GM19324 (cell line): ENCODE data around the gene ZSCAN10.
"Not testable (repeated sequence)": the region's sequence is repeated elsewhere in the genome, so short reads cannot be mapped to it uniquely, and the experiment has no call there.

Experiments used
- ATAC-seq: cut with Tn5 transposase; IDR thresholded peaks from one replicate; pipeline ENCODE4 v1.9.1; 2021; ENCODE audit warnings: mild to moderate bottlenecking, moderate library complexity; ENCODE audit not compliant: unreplicated experiment, low FRiP score

Gene ZSCAN10

DNA sequence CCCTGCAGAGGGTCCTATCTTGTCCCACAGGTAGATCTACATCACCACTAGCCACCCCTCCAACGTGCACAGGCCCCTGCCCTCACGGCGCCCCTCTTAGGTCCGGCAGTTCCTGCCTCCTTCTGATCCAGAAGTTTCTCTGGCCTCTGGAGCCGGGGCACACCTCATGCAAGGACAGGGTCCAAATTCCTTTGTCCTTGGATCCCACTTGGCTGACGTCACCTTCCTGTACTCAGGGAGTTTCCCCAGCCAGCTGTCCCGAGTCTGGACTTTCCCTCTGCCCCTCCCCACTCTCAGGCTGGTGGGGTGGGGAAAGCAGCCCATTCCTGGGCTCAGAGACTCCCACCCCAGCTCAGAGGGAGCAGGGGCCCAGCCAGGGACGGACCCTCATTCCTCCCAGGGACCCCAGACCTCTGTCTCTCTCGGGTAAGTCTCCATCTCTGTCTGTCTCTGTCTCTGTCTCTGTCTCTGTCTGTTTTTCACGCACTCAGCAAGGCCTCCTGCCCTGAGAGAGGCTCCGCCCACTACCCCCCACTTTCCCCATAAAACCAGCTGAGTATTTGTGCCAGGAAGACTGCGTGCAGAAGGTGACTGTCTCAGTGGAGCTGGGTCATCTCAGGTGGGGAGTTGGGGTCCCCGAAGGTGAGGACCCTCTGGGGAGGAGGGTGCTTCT lies 33.9 kb downstream of the ZSCAN10 start, which contains the start of gene IL32:
Gene IL32, plus strand, starts transcription at position 572 of the 673 bp plus-strand sequence. CDS start 172 bp downstream, outside the sequence.
- ATAC-seq, result no peak

DNA sequence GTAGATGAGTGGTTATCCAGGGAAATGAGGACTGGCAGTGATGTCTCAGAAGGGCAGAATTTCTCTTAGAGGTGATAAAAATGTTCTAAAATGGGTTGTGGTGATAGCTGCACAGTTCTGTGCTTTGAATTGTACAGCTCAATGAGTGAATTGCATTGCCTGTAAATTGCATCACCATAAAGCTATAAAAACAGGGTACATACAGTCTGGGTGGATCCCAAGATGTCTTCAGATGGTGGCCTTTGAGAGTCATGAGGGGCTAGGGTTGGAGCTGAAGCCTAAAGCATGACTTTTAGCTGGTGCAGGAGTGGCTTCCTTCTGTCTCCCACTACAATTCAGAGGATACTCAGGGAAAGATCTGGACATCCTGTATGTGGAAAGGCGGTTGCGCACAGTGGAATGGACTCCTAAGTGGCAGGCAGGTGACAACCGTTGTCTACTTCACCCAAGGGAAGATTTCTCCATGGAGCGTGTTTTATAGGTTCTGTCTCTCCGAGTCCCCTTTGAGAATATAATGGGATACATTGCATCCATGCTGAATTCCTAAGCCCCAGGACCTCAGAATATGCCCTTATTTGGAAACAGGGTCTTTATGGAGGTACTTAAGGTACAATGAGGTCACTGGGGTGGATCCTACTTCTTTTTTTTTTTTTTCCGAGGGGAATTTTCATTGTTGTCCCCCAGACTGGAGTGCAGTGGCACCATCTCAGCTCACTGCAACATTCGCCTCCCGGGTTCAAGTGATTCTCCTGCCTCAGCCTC lies 35.3 kb downstream of the ZSCAN10 start:
- no peak for ATAC-seq

DNA sequence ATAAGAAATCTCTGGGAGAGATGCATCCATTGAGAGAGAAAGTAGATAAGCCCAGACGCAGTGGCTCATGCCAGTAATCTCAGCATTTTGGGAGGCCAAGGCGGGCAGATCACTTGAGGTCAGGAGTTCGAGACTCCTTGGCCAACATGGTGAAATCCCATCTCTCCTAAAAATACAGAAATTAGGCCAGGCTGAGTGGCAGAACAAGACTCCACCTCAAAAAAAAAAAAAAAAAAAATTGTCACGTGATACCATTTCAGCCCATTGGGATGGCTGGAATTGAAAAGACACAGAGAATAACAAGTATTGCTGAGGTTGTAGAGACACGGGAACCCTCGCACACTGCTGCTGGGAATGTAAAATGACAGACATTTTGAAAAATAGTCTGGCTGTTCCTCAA lies 36.5 kb downstream of the ZSCAN10 start:
- no peak for ATAC-seq

DNA sequence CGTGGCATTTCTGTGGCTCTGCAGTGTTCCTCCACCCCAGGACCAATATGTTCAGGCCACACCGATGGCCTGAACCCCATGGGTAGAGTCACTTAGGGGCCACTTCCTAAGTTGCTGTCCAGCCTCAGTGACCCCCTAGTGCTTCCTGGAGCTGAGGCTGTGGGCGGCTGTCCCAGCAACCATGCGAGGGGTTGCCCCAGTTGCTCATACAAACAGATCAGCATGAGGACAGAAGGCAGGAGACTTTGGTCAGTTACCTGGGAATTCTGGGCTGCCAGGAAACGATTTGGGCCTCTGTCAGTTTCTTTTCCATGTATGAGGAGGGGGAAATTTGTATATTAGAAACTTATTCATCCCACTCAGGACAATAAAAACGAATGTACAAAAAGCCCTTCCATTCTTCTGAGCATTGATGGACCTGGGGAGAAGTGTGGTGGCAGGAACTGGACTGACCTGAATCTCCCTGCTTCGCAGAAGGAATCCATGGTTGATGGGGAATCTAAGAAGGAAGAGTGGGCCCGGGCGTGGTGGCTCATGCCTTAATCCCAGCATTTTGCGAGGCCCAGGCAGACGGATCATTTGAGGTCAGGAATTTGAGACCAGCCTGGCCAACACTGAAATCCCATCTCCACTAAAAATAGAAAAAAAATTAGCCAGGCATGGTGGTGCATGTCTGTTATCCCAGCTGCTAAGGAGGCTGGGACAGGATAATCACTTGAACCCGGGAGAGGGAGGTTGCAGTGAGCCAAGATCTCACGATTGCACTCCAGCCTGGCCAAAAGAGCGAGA lies 38.6 kb downstream of the ZSCAN10 start:
- no peak for ATAC-seq

DNA sequence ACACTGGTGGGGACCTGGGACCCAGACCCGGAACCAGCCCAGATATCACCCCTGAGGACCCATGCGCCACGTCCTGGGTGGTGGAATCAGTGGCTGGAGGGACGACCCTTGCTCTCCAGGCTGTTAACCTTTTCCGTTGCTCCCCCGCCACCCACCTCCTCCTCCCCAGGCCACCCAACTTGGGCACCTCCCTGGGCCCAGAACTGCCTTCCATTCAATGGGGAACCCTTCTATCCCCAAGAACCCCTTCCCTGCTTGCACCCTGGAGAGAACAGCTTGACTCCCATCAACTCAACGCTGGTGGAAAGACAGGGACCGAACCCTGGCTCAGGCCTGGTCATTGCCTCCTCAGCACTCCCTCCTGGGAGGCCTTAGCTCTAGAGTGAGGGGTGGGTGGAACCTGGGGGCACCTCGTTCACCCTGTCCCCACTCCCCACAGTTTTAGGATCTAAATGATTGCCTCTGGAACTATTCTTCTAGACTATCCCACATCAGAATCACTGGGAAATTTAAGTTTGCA lies 39.3 kb downstream of the ZSCAN10 start:
- ATAC-seq, result no peak

DNA sequence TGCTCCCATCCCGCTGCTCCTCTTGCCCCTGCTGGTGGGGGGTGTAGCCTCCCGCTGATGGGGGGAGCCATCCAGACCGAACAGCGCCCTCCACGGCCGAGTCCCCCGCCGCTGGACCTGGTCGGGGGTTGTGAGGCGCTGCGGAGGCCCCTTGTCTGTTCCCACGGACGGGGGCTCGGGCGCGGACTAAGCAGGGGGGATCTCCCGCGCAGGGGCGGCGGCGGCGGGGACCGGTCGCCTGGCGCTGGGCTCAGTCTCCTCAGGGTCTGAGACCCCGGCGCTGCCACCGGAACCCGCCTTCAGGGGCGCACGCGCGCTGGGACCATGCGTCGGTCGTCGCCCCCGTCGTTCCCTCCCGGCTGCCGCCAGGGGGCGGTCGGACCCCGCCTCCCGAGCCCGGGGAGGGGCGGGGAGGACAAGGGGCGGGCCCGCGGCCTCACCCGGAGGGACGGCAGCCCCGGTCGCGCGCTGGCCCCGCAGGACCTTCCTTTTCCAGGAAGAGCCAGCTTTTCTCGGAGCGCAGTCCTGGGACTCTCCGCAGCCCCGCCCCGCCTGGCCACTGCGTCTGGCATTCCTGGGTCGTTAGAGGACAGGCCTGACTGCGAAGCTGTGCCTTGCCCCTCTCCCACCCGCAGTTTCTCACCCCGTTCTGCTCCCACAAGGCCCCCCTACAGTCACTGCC lies 39.9 kb downstream of the ZSCAN10 start:
- peak; percentile 86 for ATAC-seq

DNA sequence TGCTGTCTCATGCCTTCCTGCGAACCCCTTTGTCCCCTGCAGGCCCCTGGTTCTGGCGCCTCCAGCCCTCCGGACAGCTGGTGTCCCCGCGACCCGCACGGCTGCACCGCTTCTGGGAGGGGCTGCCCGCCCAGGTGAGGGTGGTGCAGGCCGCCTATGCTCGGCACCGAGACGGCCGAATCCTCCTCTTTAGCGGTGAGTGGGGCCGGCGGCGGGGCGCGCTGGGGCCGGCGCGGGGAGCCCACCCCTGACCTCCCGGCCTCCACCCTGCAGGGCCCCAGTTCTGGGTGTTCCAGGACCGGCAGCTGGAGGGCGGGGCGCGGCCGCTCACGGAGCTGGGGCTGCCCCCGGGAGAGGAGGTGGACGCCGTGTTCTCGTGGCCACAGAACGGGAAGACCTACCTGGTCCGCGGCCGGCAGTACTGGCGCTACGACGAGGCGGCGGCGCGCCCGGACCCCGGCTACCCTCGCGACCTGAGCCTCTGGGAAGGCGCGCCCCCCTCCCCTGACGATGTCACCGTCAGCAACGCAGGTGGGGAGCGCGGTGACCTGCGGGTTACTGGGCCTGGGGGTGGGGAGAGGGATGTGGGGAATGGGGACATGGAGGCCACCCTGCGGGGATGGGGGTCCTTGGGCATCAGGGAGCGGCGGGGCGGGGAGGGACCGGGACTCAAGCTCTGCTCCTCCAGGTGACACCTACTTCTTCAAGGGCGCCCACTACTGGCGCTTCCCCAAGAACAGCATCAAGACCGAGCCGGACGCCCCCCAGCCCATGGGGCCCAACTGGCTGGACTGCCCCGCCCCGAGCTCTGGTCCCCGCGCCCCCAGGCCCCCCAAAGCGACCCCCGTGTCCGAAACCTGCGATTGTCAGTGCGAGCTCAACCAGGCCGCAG lies 40.7 kb downstream of the ZSCAN10 start:
- no peak for ATAC-seq

DNA sequence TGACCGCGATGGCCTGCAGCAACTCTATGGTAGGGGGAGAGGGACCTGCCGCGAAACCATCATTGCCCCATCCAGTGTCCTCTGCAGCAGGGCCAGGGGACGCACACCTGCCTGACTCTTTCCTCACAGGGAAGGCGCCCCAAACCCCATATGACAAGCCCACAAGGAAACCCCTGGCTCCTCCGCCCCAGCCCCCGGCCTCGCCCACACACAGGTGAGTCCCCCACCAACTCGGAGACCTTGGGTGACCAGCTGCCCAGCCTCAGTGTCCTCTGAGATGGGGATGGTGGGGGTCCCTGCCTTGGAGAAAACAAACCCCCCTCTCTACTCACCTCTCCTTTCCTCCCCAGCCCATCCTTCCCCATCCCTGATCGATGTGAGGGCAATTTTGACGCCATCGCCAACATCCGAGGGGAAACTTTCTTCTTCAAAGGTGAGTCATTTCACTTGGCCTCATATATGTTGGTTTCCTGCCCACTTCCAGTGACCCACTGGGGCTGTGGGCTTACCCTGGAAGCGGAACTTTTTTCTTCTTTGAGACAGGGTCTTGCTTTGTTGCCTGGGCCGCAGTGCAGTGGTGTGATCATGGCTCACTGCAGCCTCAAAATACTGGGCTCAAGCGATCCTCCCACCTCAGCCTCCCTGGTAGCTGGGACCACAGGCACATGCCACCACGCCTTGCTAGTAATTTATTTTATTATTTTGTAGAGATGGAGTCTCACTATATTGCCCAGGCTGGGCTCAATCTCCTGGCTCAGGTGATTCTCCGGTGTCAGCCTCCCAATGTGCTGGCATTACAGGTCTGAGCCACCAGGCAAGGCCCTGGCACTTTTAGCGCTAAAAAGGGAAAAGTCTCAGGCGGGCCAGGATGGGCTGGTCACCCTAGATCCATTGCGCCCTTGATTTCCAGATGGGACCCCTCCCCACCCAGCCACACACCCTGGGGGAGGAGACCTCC lies 41.6 kb downstream of the ZSCAN10 start:
- ATAC-seq, result no peak

DNA sequence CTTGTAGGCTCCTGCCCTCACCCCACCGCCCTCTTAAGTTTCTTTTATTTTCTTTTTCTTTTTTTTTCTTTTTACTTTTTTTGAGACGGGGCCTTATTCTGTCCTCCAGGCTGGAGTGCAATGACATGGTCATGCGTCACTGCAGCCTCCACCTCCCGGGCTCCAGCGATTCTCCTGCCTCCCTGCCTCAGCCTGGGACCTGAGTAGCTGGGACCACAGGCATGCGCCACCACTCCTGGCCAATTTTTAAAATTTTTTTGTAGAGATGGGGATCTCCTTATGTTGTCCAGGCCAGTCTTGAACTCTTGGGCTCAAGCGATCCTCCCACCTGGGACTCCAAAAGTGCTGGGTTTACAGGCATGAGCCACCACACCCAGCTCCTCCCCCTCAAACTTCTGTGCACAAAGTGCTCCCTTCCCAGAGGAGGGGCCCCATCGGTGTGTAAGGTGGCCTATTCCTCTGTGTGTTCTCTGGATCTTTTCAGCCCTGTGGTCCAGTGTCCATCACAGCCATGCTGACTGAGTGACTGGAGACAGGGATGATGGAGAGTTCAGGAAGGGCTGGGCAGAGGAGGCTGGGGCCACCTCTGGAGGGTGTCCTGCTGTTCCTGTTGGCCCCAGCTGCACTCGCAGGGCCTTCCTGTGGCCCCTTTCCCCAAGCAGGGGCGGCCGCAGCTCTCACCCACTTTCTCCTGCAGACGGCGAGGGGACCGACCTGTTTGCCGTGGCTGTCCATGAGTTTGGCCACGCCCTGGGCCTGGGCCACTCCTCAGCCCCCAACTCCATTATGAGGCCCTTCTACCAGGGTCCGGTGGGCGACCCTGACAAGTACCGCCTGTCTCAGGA lies 42.5 kb downstream of the ZSCAN10 start:
- ATAC-seq, result no peak

DNA sequence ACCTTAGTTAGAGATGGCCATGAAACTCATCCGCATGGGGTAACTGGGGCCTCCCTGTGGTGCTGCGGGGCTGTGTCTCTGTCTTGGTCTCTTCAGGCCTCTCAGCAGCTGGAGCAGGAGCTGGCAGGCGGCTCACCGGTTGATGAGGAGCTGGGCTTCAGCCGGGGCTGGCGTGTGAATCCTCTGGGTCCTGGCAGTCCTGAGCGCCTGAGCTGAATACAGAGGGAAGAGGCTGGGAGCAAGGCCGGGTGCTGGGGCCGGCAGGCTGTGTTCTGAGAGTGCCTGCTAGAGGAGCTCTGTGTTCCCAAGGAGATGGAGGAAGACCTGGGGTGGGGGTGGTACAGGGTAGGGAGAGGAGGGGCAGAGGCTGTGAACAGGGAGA lies 43.4 kb downstream of the ZSCAN10 start:
- ATAC-seq, result not testable (repeated sequence)

DNA sequence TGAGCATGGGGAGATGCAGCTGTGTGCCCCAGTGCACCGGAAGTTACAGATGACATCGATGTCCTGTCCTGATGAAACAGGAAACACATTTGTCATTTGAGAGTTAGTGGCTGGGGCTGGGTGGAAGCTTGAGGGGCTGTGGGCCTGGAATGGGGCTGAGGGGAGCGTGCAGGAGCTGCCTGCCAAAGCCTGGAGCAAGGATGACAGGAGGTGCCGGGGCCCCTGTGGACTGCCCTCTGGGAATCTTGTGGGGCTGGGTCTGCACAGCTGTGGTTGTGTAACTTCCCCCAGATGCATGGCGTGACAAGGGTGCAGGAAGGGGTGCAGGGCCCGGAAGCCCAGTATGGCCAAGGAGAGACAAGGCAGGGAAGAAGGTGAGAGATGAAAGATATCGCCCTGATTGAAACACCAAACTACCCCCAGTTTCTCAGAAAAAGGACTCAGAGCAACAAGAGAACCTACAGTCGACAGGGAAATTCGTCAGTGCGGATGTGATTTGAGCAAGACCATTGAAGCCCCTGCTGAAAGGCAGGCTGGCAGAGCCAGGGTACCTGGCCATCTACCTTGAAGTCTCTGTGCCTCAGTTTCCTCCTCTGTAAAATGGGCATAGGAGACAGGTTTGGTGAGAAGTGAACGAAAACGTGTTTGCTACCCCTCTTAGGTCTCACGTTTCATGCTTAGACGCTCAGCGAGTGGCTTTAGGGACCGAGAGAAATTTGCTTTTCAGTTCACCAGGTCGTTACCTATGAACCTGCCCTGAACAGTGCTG lies 43.9 kb downstream of the ZSCAN10 start:
- no peak for ATAC-seq

DNA sequence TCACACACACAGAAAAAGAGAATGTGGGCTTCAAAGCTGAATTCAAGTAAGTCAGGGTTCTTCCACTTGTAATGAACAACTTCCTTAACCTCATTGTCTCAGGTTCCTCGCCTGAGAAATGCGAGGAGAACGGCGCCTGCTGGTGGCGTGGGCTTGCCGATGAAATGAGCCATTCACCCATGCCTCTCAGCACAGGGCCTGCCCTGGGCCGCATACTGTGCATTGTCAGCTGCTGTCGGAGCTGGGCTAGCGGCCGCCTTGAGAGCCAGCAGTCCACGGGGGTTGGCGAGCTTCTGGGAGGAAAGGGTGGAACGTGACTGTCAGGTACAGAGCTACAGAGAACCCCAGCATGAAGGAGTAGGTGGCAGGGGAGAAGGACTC lies 45.8 kb downstream of the ZSCAN10 start:
- ATAC-seq, result not testable (repeated sequence)

DNA sequence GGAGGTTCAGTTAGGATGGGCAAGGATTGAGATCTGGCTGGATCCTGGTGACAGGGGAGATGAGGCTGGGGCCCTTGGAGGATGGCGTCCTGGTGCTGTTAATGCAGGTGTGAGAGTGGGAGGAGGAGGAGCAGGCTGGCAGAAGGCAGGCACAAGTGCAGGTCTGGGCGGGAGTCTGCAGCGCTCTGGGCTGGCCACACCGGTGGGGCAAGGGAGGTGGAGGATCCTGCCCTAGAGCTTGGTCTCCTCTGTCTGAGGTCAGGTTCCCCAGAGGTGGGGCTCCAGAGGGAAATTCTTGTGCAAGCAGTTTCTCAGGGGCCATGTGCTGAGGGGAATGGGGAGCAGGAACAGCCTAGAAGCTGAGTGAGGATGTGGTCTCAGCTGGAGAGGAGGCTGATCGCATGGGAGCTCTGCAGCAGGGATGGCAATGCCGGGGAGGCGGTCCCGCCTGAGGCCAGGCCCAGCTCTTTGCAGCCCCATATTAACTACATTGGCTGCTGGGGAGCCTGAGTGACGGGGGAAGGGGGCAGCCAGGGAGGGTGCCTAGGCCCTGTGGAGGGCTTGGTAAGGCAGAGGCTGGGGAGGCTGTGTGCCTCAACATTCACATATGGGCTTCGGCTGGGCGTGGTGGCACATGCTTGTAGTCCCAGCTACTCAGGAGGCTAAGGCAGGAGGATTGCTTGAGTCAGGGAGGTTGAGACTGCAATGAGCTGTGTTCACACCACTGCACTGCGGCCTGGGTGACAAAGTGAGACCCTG lies 46.3 kb downstream of the ZSCAN10 start:
- ATAC-seq, result not testable (repeated sequence)

DNA sequence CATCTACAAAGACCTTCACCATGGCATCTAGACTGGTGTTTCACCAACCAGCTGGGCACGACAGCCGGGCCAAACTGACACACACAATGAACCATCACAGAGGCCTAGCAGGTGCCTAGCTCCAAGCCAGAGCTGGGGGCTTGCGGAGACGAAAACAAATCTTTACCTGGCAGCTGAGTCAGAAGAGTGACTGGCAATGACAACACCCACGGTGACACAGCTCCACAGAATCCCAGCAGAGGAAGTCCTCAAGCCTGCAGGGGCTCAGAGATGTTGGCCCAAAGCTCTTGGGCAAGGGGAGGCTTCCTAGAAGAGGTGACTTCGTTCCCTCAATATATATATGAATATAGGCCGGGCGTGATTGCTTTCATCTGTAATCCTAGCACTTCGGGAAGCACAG lies 47.6 kb downstream of the ZSCAN10 start:
- no peak for ATAC-seq

DNA sequence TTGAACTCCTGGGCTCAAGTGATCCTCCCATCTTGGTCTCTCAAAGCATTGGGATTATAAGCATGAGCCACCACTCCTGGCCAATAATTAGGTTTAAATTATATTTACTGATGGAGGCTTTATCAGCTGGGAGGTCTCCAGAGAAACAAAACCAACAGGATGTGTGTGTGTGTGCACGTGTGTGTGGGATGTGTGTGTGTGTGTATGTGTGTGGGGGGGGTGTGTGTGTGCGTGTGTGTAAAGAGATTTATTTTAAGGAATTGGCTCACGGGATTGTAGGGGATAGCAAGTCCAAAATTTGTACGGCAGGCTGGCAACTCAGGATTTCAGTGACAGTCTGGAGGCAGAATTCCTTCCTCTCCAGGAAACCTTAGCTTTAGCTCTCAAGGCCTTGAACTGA lies 48.1 kb downstream of the ZSCAN10 start:
- ATAC-seq, result no peak

DNA sequence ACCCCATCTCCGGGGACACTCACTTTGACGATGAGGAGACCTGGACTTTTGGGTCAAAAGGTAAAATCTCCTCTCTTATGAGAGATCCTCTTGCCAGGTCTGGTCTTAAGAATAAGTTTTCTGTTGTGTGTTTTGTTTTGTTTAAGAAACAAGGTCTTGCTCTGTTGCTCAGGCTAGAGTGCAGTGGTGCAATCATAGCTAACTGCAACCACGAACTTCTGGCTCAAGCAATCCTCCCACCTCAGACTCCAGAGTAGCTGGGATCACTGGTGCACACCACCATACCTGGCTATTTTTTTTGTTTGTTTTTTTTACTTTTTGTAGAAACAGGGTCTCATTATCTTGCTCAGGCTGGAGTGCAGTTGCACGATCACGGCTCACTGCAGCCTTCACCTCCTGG lies 48.6 kb downstream of the ZSCAN10 start:
- ATAC-seq, result no peak
